Measurements from ENCODE around the gene AQR.
"Not testable (repeated sequence)": the region's sequence is repeated elsewhere in the genome, so short reads cannot be mapped to it uniquely, and the experiment has no call there.

Gene AQR

DNA sequence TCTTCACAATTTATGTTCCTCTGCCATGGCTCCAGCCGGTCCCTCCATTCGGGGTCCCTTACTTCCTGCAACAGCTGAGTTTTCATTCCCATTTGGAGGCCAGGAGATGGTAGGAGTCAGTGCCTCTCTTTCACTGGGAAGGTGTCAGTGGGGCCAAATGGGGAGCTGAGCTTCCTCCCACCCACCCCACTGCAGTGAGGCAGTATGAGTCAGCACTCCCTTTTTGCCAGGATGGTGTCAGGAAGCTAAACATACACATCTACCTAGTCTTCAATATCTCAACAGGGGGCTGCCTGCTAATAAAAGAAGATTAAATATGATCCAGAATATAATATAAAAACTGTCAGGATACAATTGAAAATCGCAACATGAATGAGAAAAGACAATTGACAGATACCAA is 161.5 kb downstream of the AQR start:
- Histone ChIP-seq H3K9me3 (ENCODE audit: control insufficient read depth, insufficient read depth, low read length) (no peaks in the 10 kb centered on the region), H3K4me1 (ENCODE audit: control insufficient read depth, low read length) (no peaks in the 10 kb centered on the region), H4K20me1 (ENCODE audit: control insufficient read depth, insufficient read depth, low read depth, low read length) (no peaks in the 10 kb centered on the region), H3K4me2 (ENCODE audit: low read length) (no peak overlapping the region), H3K27me3 (ENCODE audit: control insufficient read depth, low read length) (0 out of 2 replicates have a peak, but pooled peaks cover 3% of the 10 kb centered on the region), H3K27ac (ENCODE audit: low read depth, low read length) (no peak overlapping the region), H3K79me2 (ENCODE audit: control insufficient read depth, low read length) (no peaks in the 10 kb centered on the region), H3K9me2 (replicated peaks; ENCODE audit: control insufficient read depth, low read length) (no peaks in the 10 kb centered on the region; the same call in 1 of the 2 replicates), H3K36me3 (ENCODE audit: control insufficient read depth, low read length) (no peaks in the 10 kb centered on the region), H3K4me3 (ENCODE audit: low read length) (no peak overlapping the region), H3F3A (ENCODE audit: control insufficient read depth, insufficient read depth) (no peaks in the 10 kb centered on the region)
- TF ChIP-seq, protein P1, sequence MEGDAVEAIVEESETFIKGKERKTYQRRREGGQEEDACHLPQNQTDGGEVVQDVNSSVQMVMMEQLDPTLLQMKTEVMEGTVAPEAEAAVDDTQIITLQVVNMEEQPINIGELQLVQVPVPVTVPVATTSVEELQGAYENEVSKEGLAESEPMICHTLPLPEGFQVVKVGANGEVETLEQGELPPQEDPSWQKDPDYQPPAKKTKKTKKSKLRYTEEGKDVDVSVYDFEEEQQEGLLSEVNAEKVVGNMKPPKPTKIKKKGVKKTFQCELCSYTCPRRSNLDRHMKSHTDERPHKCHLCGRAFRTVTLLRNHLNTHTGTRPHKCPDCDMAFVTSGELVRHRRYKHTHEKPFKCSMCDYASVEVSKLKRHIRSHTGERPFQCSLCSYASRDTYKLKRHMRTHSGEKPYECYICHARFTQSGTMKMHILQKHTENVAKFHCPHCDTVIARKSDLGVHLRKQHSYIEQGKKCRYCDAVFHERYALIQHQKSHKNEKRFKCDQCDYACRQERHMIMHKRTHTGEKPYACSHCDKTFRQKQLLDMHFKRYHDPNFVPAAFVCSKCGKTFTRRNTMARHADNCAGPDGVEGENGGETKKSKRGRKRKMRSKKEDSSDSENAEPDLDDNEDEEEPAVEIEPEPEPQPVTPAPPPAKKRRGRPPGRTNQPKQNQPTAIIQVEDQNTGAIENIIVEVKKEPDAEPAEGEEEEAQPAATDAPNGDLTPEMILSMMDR (IDR thresholded peaks at IDR 0.05; ENCODE audit: low read depth, low read length, poor library complexity, severe bottlenecking), result no peak
- no peak for TF ChIP-seq EZH2phosphoT487 (IDR thresholded peaks at IDR 0.05; ENCODE audit: borderline replicate concordance, low read length)

DNA sequence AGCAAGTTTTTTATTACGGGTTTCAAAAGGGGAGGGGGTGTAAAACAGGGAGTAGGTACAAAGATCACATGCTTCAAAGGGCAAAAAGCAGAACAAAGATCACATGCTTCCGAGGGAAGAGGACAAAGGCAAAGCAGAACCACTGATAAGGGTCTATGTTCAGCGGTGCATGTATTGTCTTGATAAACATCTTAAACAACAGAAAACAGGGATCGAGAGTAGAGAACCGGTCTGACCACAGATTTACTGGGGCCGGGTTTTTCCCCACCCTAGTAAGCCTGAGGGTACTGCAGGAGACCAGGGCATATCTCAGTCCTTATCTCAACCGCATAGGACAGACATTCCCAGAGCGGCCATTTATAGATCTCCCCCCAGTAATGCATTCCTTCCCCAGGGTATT is 162.3 kb downstream of the AQR start:
- not testable (repeated sequence) for H3K79me2 ChIP-seq (ENCODE audit: control insufficient read depth, low read length); H4K20me1 ChIP-seq (ENCODE audit: control insufficient read depth, insufficient read depth, low read depth, low read length); H3K27ac ChIP-seq (ENCODE audit: low read depth, low read length); H3K4me2 ChIP-seq (ENCODE audit: low read length); H3K4me3 ChIP-seq (ENCODE audit: low read length); H3K4me1 ChIP-seq (ENCODE audit: control insufficient read depth, low read length); H3K9me3 ChIP-seq (ENCODE audit: control insufficient read depth, insufficient read depth, low read length); H3K9me2 ChIP-seq (replicated peaks; ENCODE audit: control insufficient read depth, low read length); H3K36me3 ChIP-seq (ENCODE audit: control insufficient read depth, low read length); H3K27me3 ChIP-seq (ENCODE audit: control insufficient read depth, low read length); H3F3A ChIP-seq (ENCODE audit: control insufficient read depth, insufficient read depth)

DNA sequence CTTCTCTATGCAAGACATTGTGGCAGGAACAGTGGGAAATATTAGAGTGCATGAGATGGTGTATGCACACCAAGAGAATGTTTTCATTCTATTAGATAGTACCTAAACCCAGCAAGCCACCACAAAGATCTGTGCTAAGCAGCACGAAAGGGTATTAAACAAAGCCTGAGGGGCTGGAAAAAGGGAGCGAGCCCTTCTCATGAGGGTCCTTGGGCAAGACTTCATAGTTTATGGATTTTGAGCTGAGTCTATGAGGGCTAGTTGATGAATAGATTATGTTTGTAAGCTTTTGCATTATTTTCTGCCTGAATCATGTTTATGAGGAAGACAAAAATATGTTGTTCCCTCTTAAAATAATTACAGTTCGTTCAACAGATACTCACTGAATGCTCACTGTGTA is 164.8 kb downstream of the AQR start:
- H3K4me1 ChIP-seq (ENCODE audit: control insufficient read depth, low read length), result no peaks in the 10 kb centered on the region
- no peak overlapping the region for H3K4me2 ChIP-seq (ENCODE audit: low read length)
- 0 out of 2 replicates have a peak, but pooled peaks cover 4% of the 10 kb centered on the region for H3K27me3 ChIP-seq (ENCODE audit: control insufficient read depth, low read length)
- H4K20me1 ChIP-seq (ENCODE audit: control insufficient read depth, insufficient read depth, low read depth, low read length), result no peaks in the 10 kb centered on the region
- H3K79me2 ChIP-seq (ENCODE audit: control insufficient read depth, low read length), result no peaks in the 10 kb centered on the region
- H3K27ac ChIP-seq (ENCODE audit: low read depth, low read length), result no peak overlapping the region
- H3K4me3 ChIP-seq (ENCODE audit: low read length), result no peak overlapping the region
- H3K9me3 ChIP-seq (ENCODE audit: control insufficient read depth, insufficient read depth, low read length), result no peaks in the 10 kb centered on the region
- no peaks in the 10 kb centered on the region; the same call in 1 of the 2 replicates for H3K9me2 ChIP-seq (replicated peaks; ENCODE audit: control insufficient read depth, low read length)
- H3F3A ChIP-seq (ENCODE audit: control insufficient read depth, insufficient read depth), result no peaks in the 10 kb centered on the region
- no peaks in the 10 kb centered on the region for H3K36me3 ChIP-seq (ENCODE audit: control insufficient read depth, low read length)
- no peak for TF ChIP-seq EZH2phosphoT487 (IDR thresholded peaks at IDR 0.05; ENCODE audit: borderline replicate concordance, low read length)
- TF ChIP-seq, protein P1 (IDR thresholded peaks at IDR 0.05; ENCODE audit: low read depth, low read length, poor library complexity, severe bottlenecking), result no peak

DNA sequence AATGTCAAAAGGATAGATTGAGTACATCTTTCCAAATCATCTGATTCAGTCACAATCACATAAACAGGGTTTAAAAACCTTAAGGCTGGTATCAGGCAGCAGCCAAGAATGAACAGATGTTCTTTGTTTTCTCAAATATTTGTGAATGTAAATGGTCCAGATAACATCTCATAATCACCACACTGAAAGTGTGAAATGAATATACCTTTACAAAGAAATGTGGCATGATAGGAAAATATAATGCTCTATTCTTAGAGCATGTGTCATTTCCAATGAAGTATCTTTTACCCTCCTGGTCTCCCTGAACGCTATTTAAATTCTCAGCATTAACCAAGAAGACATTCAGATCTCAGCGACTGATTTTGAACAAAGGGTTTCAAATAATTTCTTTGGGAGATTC is 165.4 kb downstream of the AQR start:
- Histone ChIP-seq H3K27ac (ENCODE audit: low read depth, low read length) (no peak overlapping the region), H3K27me3 (ENCODE audit: control insufficient read depth, low read length) (0 out of 2 replicates have a peak, but pooled peaks cover 6% of the 10 kb centered on the region), H3K4me1 (ENCODE audit: control insufficient read depth, low read length) (no peaks in the 10 kb centered on the region), H3K36me3 (ENCODE audit: control insufficient read depth, low read length) (no peaks in the 10 kb centered on the region), H3K9me3 (ENCODE audit: control insufficient read depth, insufficient read depth, low read length) (no peaks in the 10 kb centered on the region), H3K9me2 (replicated peaks; ENCODE audit: control insufficient read depth, low read length) (no peaks in the 10 kb centered on the region; the same call in 1 of the 2 replicates), H3K79me2 (ENCODE audit: control insufficient read depth, low read length) (no peaks in the 10 kb centered on the region), H3K4me2 (ENCODE audit: low read length) (no peak overlapping the region), H3F3A (ENCODE audit: control insufficient read depth, insufficient read depth) (no peaks in the 10 kb centered on the region), H4K20me1 (ENCODE audit: control insufficient read depth, insufficient read depth, low read depth, low read length) (no peaks in the 10 kb centered on the region), H3K4me3 (ENCODE audit: low read length) (no peak overlapping the region)
- TF ChIP-seq EZH2phosphoT487 (IDR thresholded peaks at IDR 0.05; ENCODE audit: borderline replicate concordance, low read length), result no peak
- TF ChIP-seq, protein P1 (IDR thresholded peaks at IDR 0.05; ENCODE audit: low read depth, low read length, poor library complexity, severe bottlenecking), result no peak
